Measurements from ENCODE around the gene TUBGCP4.

DNA sequence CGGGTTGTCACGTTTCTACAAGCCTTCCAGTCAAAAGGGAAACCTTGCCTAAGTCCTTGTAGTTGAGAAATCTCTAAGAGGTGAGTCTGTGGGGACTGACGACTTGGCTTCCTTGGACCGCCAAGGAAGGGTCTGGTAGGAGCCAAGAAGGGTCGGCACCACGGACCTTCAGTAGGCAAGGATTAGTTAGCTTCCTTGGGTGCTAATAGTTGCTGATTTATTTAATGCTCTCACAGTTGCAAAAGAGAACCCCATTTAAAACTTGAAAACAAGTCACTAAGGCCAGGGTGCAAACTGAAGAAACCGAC is 40.2 kb upstream of the TUBGCP4 start:
- TF ChIP-seq POLR2A (conservative IDR thresholded peaks at IDR 0.05) (no peak), SPI1 (IDR thresholded peaks at IDR 0.05; ENCODE audit: borderline replicate concordance, low read depth, low read length) (no peak), JUND (IDR thresholded peaks at IDR 0.05; ENCODE audit: borderline replicate concordance, low read depth, low read length) (no peak), JUND (tag; IDR thresholded peaks at IDR 0.05; ENCODE audit: borderline replicate concordance, low read depth, low read length) (no peak)

Measured in K562 (cell line).